ENCODE measurements around the gene TMEM200A. TPM values are rescaled to one million over a fixed set of nuclear protein-coding genes. Genes with fewer than 3 reads are reported as not detected.

The TMEM200A gene
- total RNA-seq, 1 donor from 2014 or later: 0.79 TPM

DNA sequence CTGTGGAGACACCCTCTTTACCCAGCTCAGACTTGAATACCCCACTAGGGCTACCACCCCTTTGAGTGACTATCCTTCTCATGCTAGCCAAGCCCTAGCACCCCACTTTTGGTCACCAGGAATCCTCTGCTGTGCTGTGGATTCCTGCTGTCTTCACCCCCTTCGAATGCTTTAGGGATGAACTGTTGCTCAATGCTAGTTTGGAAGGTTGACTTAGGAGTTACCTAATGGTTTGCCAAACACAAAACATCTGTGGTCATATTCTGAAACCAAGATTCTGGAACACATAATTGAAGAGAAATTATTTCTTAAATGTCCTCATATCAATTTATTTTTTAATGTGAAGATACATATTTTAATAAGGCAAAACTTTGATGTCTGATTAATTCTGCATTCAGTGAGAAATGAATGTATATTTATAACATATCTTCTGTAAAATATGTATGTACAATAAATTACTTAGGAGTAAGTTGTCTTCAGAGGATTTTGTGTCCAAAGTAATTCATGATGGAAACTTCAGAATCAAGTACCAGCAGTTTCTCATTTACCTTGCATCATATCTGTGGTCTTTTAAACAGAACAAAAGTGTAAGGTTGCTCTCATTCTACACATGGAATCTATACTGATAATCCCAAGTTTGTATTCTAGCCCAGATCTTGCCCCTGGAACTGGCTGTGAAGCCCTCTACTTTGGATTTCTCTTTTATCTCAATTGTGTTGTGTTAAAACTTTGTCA, 46.9 kb downstream of the TMEM200A start:
- H3K36me3 ChIP-seq (ENCODE audit: control insufficient read depth, insufficient read depth, low read length): no peaks in the 10 kb centered on the region
- no peak overlapping the region for H3K4me3 ChIP-seq (ENCODE audit: low read depth, low read length)
- no peak for FAIRE-seq
- no peaks in the 10 kb centered on the region for H3K27me3 ChIP-seq (ENCODE audit: control insufficient read depth, insufficient read depth, low read length)
- TF ChIP-seq, protein P1, sequence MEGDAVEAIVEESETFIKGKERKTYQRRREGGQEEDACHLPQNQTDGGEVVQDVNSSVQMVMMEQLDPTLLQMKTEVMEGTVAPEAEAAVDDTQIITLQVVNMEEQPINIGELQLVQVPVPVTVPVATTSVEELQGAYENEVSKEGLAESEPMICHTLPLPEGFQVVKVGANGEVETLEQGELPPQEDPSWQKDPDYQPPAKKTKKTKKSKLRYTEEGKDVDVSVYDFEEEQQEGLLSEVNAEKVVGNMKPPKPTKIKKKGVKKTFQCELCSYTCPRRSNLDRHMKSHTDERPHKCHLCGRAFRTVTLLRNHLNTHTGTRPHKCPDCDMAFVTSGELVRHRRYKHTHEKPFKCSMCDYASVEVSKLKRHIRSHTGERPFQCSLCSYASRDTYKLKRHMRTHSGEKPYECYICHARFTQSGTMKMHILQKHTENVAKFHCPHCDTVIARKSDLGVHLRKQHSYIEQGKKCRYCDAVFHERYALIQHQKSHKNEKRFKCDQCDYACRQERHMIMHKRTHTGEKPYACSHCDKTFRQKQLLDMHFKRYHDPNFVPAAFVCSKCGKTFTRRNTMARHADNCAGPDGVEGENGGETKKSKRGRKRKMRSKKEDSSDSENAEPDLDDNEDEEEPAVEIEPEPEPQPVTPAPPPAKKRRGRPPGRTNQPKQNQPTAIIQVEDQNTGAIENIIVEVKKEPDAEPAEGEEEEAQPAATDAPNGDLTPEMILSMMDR (IDR thresholded peaks at IDR 0.05; ENCODE audit: insufficient read depth, low read length, severe bottlenecking): no peak
- DNase-seq (ENCODE audit: low read depth): no peak

DNA sequence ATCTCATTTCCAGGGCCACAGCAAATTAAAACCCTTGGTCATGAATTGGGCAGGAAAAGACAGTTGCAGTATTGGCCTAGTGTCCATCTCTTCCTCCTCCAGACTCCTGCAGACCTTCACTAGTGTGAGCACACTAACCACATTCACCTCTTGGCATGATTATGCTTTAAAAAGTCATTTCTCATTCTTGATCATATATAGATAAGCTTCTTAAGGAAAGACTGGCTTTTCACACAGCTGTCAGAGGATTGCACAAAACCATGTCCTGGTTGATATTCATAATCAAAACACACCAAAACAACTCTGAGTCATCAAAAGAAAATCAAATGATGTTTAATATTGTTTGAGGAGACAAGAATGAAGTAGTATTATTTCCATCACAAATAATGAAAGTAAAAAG, 52.1 kb downstream of the TMEM200A start:
- TF ChIP-seq, protein P1 (IDR thresholded peaks at IDR 0.05; ENCODE audit: insufficient read depth, low read length, severe bottlenecking): no peak
- Histone ChIP-seq H3K4me3 (ENCODE audit: low read depth, low read length) (no peak overlapping the region), H3K27me3 (ENCODE audit: control insufficient read depth, insufficient read depth, low read length) (no peaks in the 10 kb centered on the region), H3K36me3 (ENCODE audit: control insufficient read depth, insufficient read depth, low read length) (no peaks in the 10 kb centered on the region)
- DNase-seq (ENCODE audit: low read depth): peak; percentile 13
- FAIRE-seq: no peak

DNA sequence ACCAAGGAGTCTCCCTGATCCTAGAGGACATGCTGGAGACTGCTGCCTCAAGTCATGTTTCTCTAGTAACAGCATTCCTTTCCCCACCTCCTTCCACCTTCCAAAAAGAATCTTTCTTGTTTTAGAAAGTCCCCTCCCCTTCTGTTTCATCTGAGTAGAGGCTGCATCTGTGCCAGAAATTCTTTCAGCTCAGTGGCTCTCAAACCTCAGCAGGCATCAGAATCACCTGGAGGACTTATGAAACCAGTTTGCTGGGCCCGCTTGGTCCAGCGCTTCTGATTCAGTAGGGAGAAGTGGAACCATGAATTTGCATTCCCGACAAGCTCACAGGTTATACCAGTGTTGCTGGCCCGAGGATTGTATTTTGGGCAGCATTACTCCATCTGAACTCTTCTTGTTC, 55.1 kb downstream of the TMEM200A start:
- FAIRE-seq (no peak), DNase-seq (ENCODE audit: low read depth) (no peak)
- H3K36me3 ChIP-seq (ENCODE audit: control insufficient read depth, insufficient read depth, low read length): no peaks in the 10 kb centered on the region
- no peak overlapping the region for H3K4me3 ChIP-seq (ENCODE audit: low read depth, low read length)
- TF ChIP-seq, protein P1 (IDR thresholded peaks at IDR 0.05; ENCODE audit: insufficient read depth, low read length, severe bottlenecking): no peak
- no peaks in the 10 kb centered on the region for H3K27me3 ChIP-seq (ENCODE audit: control insufficient read depth, insufficient read depth, low read length)

DNA sequence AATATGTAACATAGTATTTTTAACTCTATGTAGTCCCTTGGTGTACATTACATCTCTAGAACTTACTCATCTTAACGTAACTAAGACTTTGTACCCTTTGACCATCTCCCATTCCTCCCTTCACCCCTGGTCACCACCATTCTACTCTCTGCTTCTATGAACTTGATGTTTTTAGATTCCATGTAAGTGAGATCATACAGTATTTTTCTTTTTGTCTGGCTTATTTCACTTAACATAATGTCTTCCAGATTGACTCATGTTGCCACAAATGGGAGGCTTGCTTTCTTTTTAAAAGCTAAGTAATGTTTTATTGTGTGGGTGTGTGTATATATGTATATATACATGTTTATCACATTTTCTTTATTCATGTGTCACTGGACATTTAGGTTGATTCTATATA, 55.8 kb downstream of the TMEM200A start:
- no peak overlapping the region for H3K4me3 ChIP-seq (ENCODE audit: low read depth, low read length)
- TF ChIP-seq, protein P1 (IDR thresholded peaks at IDR 0.05; ENCODE audit: insufficient read depth, low read length, severe bottlenecking): no peak
- no peaks in the 10 kb centered on the region for H3K27me3 ChIP-seq (ENCODE audit: control insufficient read depth, insufficient read depth, low read length)
- DNase-seq (ENCODE audit: low read depth) (peak; percentile 3), FAIRE-seq (no peak)
- H3K36me3 ChIP-seq (ENCODE audit: control insufficient read depth, insufficient read depth, low read length): no peaks in the 10 kb centered on the region

DNA sequence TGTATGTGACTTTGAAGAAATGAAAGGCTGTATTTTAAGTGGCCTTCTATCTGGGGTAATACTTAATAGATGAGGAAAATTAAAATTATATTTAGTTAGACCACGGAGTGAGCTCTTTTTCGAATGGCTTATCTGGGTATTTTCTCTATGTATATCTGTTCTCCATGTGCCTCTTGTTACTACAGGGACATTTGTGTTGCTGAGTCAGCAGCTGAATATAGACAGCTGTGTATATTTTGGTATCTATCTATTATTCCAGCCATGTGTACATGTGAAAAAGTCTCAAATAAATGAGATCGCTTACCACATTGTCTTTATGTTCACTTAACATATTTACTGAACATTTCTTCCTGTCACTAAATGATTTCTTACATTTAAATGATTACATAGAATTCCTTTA, 57.2 kb downstream of the TMEM200A start:
- no peak for FAIRE-seq
- H3K4me3 ChIP-seq (ENCODE audit: low read depth, low read length): no peak overlapping the region
- DNase-seq (ENCODE audit: low read depth): no peak
- H3K27me3 ChIP-seq (ENCODE audit: control insufficient read depth, insufficient read depth, low read length): no peaks in the 10 kb centered on the region
- H3K36me3 ChIP-seq (ENCODE audit: control insufficient read depth, insufficient read depth, low read length): no peaks in the 10 kb centered on the region
- TF ChIP-seq, protein P1 (IDR thresholded peaks at IDR 0.05; ENCODE audit: insufficient read depth, low read length, severe bottlenecking): no peak

DNA sequence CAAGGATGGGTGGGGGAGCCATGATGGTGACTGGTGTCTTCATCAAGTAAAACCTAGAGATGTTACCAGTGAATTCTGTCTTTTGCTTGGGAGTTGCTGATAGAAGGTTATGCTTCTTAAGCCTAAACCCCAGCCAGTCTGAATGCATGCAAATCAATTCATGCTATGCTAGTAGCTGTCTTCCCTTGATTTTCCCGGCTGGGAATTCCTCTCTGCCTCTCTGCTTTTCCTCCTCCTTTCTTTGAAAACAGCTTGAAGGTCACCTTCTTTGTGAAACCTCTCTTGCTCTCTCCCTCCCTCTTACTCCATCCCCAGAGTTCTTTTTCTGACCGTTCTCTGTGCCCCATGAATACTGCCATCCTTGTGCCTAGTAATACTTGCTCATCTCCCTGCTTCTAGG, 58.9 kb downstream of the TMEM200A start:
- Histone ChIP-seq H3K36me3 (ENCODE audit: control insufficient read depth, insufficient read depth, low read length) (no peaks in the 10 kb centered on the region), H3K27me3 (ENCODE audit: control insufficient read depth, insufficient read depth, low read length) (no peaks in the 10 kb centered on the region), H3K4me3 (ENCODE audit: low read depth, low read length) (no peak overlapping the region)
- TF ChIP-seq, protein P1 (IDR thresholded peaks at IDR 0.05; ENCODE audit: insufficient read depth, low read length, severe bottlenecking): no peak
- FAIRE-seq (no peak), DNase-seq (ENCODE audit: low read depth) (no peak)
